ENCODE data around the gene HS3ST4. TPM values are rescaled to one million over a fixed set of nuclear protein-coding genes. Genes with fewer than 3 reads are reported as not detected.

The HS3ST4 gene
- total and polyA plus RNA-seq, 2 donors (not counting 3 experiments of a cell fraction or from before 2014, with no cell fraction given) = not detected

- Histone ChIP-seq H3K9ac (replicated peaks; ENCODE audit: extremely low read depth, insufficient read depth, low read length) (no peak overlapping the region), H2AFZ (ENCODE audit: low read depth, low read length) (no peak overlapping the region), H3K36me3 (ENCODE audit: control insufficient read depth in 2 of 2, extremely low read depth in 1 of 2, insufficient read depth in 2 of 2, low read length in 2 of 2) (no peaks in the 10 kb centered on the region), H3K9me1 (replicated peaks; ENCODE audit: control insufficient read depth, extremely low read depth, insufficient read depth, low read length) (no peaks in the 10 kb centered on the region), H3K9me3 (replicated peaks; ENCODE audit: control insufficient read depth, insufficient read depth, low read length) (peaks cover 3% of the 10 kb centered on the region), H3K79me2 (ENCODE audit: control insufficient read depth, insufficient read depth, low read length) (no peaks in the 10 kb centered on the region), H4K20me1 (replicated peaks; ENCODE audit: control insufficient read depth, extremely low read depth, insufficient read depth, low read length) (no peaks in the 10 kb centered on the region), H3K4me2 (ENCODE audit: insufficient read depth, low read length) (no peak overlapping the region), H3K4me1 (ENCODE audit: control insufficient read depth, extremely low read depth, insufficient read depth, low read length) (no peaks in the 10 kb centered on the region), H3K27me3 (ENCODE audit: control insufficient read depth in 2 of 2, insufficient read depth in 2 of 2, low read length in 2 of 2) (no peaks in the 10 kb centered on the region), H3K4me3 (replicated peaks in 1 of 3; ENCODE audit: insufficient read depth in 1 of 3, low read depth in 1 of 3, low read length in 3 of 3) (no peak overlapping the region), H3K27ac (ENCODE audit: insufficient read depth, low read depth, low read length) (no peak overlapping the region)
- intact Hi-C loops (cut with micrococcal nuclease) (no loop called here), dilution Hi-C loops (cut with MboI; ENCODE audit: extremely low pct_ligation_motif_present, low sequenced_read_pairs) (no loop called here)
- ChIA-PET POLR2A (no interaction called here), CTCF (no interaction called here)
- DNase-seq (ENCODE audit: low read depth, low spot score) (no peak), FAIRE-seq (no peak)
- TF ChIP-seq MAX (IDR thresholded peaks at IDR 0.05; ENCODE audit: insufficient read depth, insufficient read length) (no peak), CTCF (IDR thresholded peaks at IDR 0.05; ENCODE audit: extremely low read depth in 1 of 2, insufficient read depth in 1 of 2, low read depth in 1 of 2, low read length in 2 of 2) (no peak)
- BruUV-seq (replicated peaks) = no TSS peak
These were observed 220.6 kb downstream of the HS3ST4 start for GRCh38 chr16:25912321-25912720.

GRCh38 chr16:25914357-25914962 lies 222.7 kb downstream of the HS3ST4 start:
- Histone ChIP-seq H3K79me2 (ENCODE audit: control insufficient read depth, insufficient read depth, low read length) (no peaks in the 10 kb centered on the region), H3K4me3 (replicated peaks in 1 of 3; ENCODE audit: insufficient read depth in 1 of 3, low read depth in 1 of 3, low read length in 3 of 3) (no peak overlapping the region), H3K9ac (replicated peaks; ENCODE audit: extremely low read depth, insufficient read depth, low read length) (no peak overlapping the region), H3K27ac (ENCODE audit: insufficient read depth, low read depth, low read length) (no peak overlapping the region), H3K4me2 (ENCODE audit: insufficient read depth, low read length) (no peak overlapping the region), H4K20me1 (replicated peaks; ENCODE audit: control insufficient read depth, extremely low read depth, insufficient read depth, low read length) (no peaks in the 10 kb centered on the region), H3K9me3 (replicated peaks; ENCODE audit: control insufficient read depth, insufficient read depth, low read length) (peaks cover 3% of the 10 kb centered on the region), H2AFZ (ENCODE audit: low read depth, low read length) (no peak overlapping the region), H3K27me3 (ENCODE audit: control insufficient read depth in 2 of 2, insufficient read depth in 2 of 2, low read length in 2 of 2) (no peaks in the 10 kb centered on the region), H3K9me1 (replicated peaks; ENCODE audit: control insufficient read depth, extremely low read depth, insufficient read depth, low read length) (no peaks in the 10 kb centered on the region), H3K4me1 (ENCODE audit: control insufficient read depth, extremely low read depth, insufficient read depth, low read length) (no peaks in the 10 kb centered on the region), H3K36me3 (ENCODE audit: control insufficient read depth in 2 of 2, extremely low read depth in 1 of 2, insufficient read depth in 2 of 2, low read length in 2 of 2) (no peaks in the 10 kb centered on the region)
- intact Hi-C loops (cut with micrococcal nuclease) (no loop called here), dilution Hi-C loops (cut with MboI; ENCODE audit: extremely low pct_ligation_motif_present, low sequenced_read_pairs) (no loop called here)
- DNase-seq (ENCODE audit: low read depth, low spot score) (no peak), FAIRE-seq (no peak)
- no TSS peak for BruUV-seq (replicated peaks)
- ChIA-PET CTCF (no interaction called here), POLR2A (no interaction called here)
- no peak for TF ChIP-seq GATA2 (IDR thresholded peaks at IDR 0.05; ENCODE audit: insufficient read depth, insufficient read length, low read depth, low read length)
- TF ChIP-seq POLR2A (IDR thresholded peaks at IDR 0.05; ENCODE audit: low read depth, low read length) = no peak
- no peak for TF ChIP-seq JUN (IDR thresholded peaks at IDR 0.05; ENCODE audit: borderline replicate concordance, insufficient read depth, insufficient read length, low read depth)
- TF ChIP-seq POLR2AphosphoS5 (IDR thresholded peaks at IDR 0.05; ENCODE audit: insufficient read depth, low read depth, low read length) = no peak
- TF ChIP-seq MYC (IDR thresholded peaks at IDR 0.05; ENCODE audit: low read depth, low read length) = no peak
- no peak for TF ChIP-seq MAX (IDR thresholded peaks at IDR 0.05; ENCODE audit: insufficient read depth, insufficient read length)
- TF ChIP-seq CTCF (IDR thresholded peaks at IDR 0.05; ENCODE audit: extremely low read depth in 1 of 2, insufficient read depth in 1 of 2, low read depth in 1 of 2, low read length in 2 of 2) = no peak
- no peak for TF ChIP-seq EZH2 (IDR thresholded peaks at IDR 0.05; ENCODE audit: borderline replicate concordance, low read depth, low read length, severe bottlenecking)
- TF ChIP-seq FOS (IDR thresholded peaks at IDR 0.05; ENCODE audit: borderline replicate concordance, insufficient read depth, low read length) = no peak

Data from endothelial cell of umbilical vein (primary cell).